ENCODE measurements around the gene PDZRN3.
A peak's percentile ranks its signal among the peaks of the same experiment; 100 is the strongest.

The PDZRN3 gene

GRCh38 chr3:73403444-73403843 lies 221.3 kb downstream of the PDZRN3 start:
- no peak overlapping the region for H3K4me3 ChIP-seq (ENCODE audit: control insufficient read depth, low read depth, low read length)
- TF ChIP-seq CTCF (IDR thresholded peaks at IDR 0.05; ENCODE audit: control insufficient read depth, insufficient read depth, low read depth, low read length, missing control alignments) = no peak
- DNase-seq (ENCODE audit: low read depth) = no peak

- DNase-seq (ENCODE audit: low read depth) = no peak
- no peak overlapping the region for H3K4me3 ChIP-seq (ENCODE audit: control insufficient read depth, low read depth, low read length)
Measured at GRCh38 chr3:73401616-73402279, 223.0 kb downstream of the PDZRN3 start.

GRCh38 chr3:73401059-73401458 lies 223.7 kb downstream of the PDZRN3 start:
- no peak for DNase-seq (ENCODE audit: low read depth)
- no peak overlapping the region for H3K4me3 ChIP-seq (ENCODE audit: control insufficient read depth, low read depth, low read length)
- no peak for TF ChIP-seq CTCF (IDR thresholded peaks at IDR 0.05; ENCODE audit: control insufficient read depth, insufficient read depth, low read depth, low read length, missing control alignments)

More at GRCh38 chr3:73401616-73402279, 223.0 kb downstream of the PDZRN3 start:
- TF ChIP-seq CTCF (IDR thresholded peaks at IDR 0.05; ENCODE audit: control insufficient read depth, insufficient read depth, low read depth, low read length, missing control alignments) = no peak

GRCh38 chr3:73399666-73400253 lies 225.0 kb downstream of the PDZRN3 start:
- no peak for TF ChIP-seq CTCF (IDR thresholded peaks at IDR 0.05; ENCODE audit: control insufficient read depth, insufficient read depth, low read depth, low read length, missing control alignments)
- DNase-seq (ENCODE audit: low read depth) = no peak

GRCh38 chr3:73399106-73399505 lies 225.6 kb downstream of the PDZRN3 start:
- no peak for TF ChIP-seq CTCF (IDR thresholded peaks at IDR 0.05; ENCODE audit: control insufficient read depth, insufficient read depth, low read depth, low read length, missing control alignments)
- DNase-seq (ENCODE audit: low read depth) = peak; percentile 23
- no peak overlapping the region for H3K4me3 ChIP-seq (ENCODE audit: control insufficient read depth, low read depth, low read length)

More at GRCh38 chr3:73399666-73400253, 225.0 kb downstream of the PDZRN3 start:
- no peak overlapping the region for H3K4me3 ChIP-seq (ENCODE audit: control insufficient read depth, low read depth, low read length)

- TF ChIP-seq CTCF (IDR thresholded peaks at IDR 0.05; ENCODE audit: control insufficient read depth, insufficient read depth, low read depth, low read length, missing control alignments) = no peak
- no peak overlapping the region for H3K4me3 ChIP-seq (ENCODE audit: control insufficient read depth, low read depth, low read length)
- no peak for DNase-seq (ENCODE audit: low read depth)
Measured at GRCh38 chr3:73398084-73398483, 226.7 kb downstream of the PDZRN3 start.
